NK-92 (cell line): ENCODE measurements around the gene TLCD3B.
"Not testable (repeated sequence)": the region's sequence is repeated elsewhere in the genome, so short reads cannot be mapped to it uniquely, and the experiment has no call there.

ENCODE experiments used
- DNase-seq: peaks from one replicate; lab custom pipeline; 2025; ENCODE audit not compliant: unreplicated experiment; lab: John Stamatoyannopoulos, UW

TLCD3B gene

GRCh38 chr16:30027588-30028437, 3.3 kb downstream of the TLCD3B start:
- no peak for DNase-seq

- DNase-seq = no peak
Measured at GRCh38 chr16:30026449-30026848, 4.6 kb downstream of the TLCD3B start.

GRCh38 chr16:30025574-30025973, 5.5 kb downstream of the TLCD3B start:
- DNase-seq = no peak

- DNase-seq = no peak
Measured at GRCh38 chr16:30025156-30025555, 5.9 kb downstream of the TLCD3B start.

- DNase-seq = no peak
Measured at GRCh38 chr16:30024451-30024850, 6.6 kb downstream of the TLCD3B start.

GRCh38 chr16:30023586-30023985, 7.5 kb downstream of the TLCD3B start:
- no peak for DNase-seq

GRCh38 chr16:30022887-30023286, 8.2 kb downstream of the TLCD3B start, which contains the start of gene C16orf92:
TSS of gene C16orf92 (plus strand) at chr16:30023198. CDS start at chr16:30023341, 143 bp downstream.
- DNase-seq = no peak

GRCh38 chr16:30018731-30019158, 12.3 kb downstream of the TLCD3B start:
- DNase-seq = no peak

GRCh38 chr16:30017937-30018336, 13.1 kb downstream of the TLCD3B start:
- DNase-seq = not testable (repeated sequence)

- no peak for DNase-seq
Measured at GRCh38 chr16:30017277-30017656, 13.8 kb downstream of the TLCD3B start.

- no peak for DNase-seq
Measured at GRCh38 chr16:30016555-30017276, 14.4 kb downstream of the TLCD3B start.

GRCh38 chr16:30015450-30015849, 15.6 kb downstream of the TLCD3B start:
- DNase-seq = not testable (repeated sequence)

GRCh38 chr16:30012598-30012997, 18.5 kb downstream of the TLCD3B start:
- not testable (repeated sequence) for DNase-seq

- DNase-seq = no peak
Measured at GRCh38 chr16:30011714-30012504, 19.2 kb downstream of the TLCD3B start.

- DNase-seq = no peak
Measured at GRCh38 chr16:30010844-30011713, 20.0 kb downstream of the TLCD3B start, which contains the start of gene DOC2A. TSS of gene DOC2A (minus strand) at chr16:30011027. CDS start at chr16:30010222, 805 bp downstream.

GRCh38 chr16:30009990-30010843, 20.9 kb downstream of the TLCD3B start:
- DNase-seq = no peak

GRCh38 chr16:30009085-30009862, 21.8 kb downstream of the TLCD3B start:
- DNase-seq = no peak

GRCh38 chr16:30007378-30007895, 23.6 kb downstream of the TLCD3B start:
- no peak for DNase-seq
